Activated T-cell treated with anti-CD3 and anti-CD28 coated beads, Interleukin-2, amount 50 U/mL, for 72 hours (primary cell): ENCODE data around the gene ACOT6. TPM values are rescaled to one million over a fixed set of nuclear protein-coding genes. Genes with fewer than 3 reads are reported as not detected.

ENCODE experiments used
- ATAC-seq, 2 donors: fragments of 150-1000 bp; cut with Tn5 transposase; replicated peaks in 1 of 2; 2 replicates each; pipeline ENCODE4 v1.10.0; 2021; ENCODE audit warnings: moderate library complexity in 2 of 2, mild to moderate bottlenecking in 1 of 2
- DNase-seq, 2 donors: peaks; one replicate each; pipeline ENCODE4 v3.0.0; 2021 to 2022; ENCODE audit warnings: mixed read lengths in 1 of 2
- H3K27ac Mint-ChIP-seq: one replicate; pipeline ENCODE4 v1.8.0; 2022; ENCODE audit warnings: mild to moderate bottlenecking, moderate library complexity, mixed read lengths
- H3K27me3 Mint-ChIP-seq: one replicate; pipeline ENCODE4 v1.8.0; 2022; ENCODE audit warnings: low read depth, mixed read lengths
- H3K36me3 Mint-ChIP-seq, 2 donors: one replicate each; pipeline ENCODE4 v1.8.0; 2022; ENCODE audit warnings: mixed read lengths in 2 of 2, mild to moderate bottlenecking in 1 of 2; ENCODE audit not compliant: insufficient read depth in 2 of 2
- H3K4me1 Mint-ChIP-seq: one replicate; pipeline ENCODE4 v1.8.0; 2022; ENCODE audit warnings: low read depth, mixed read lengths
- H3K4me3 Mint-ChIP-seq, 2 donors: one replicate each; pipeline ENCODE4 v1.8.0; 2022; ENCODE audit warnings: mild to moderate bottlenecking in 2 of 2, mixed read lengths in 2 of 2, moderate library complexity in 2 of 2
- H3K9me3 Mint-ChIP-seq, 2 donors: one replicate each; pipeline ENCODE4 v1.8.0; 2022; ENCODE audit warnings: mixed read lengths in 2 of 2
- total RNA-seq, 2 donors: library from RNA; stranded (reverse); gene quantifications; one replicate each; pipeline ENCODE4 v1.2.3, GENCODE V29; 2022

The ACOT6 gene
- total RNA-seq, 2 donors from 2014 or later: not detected

- ATAC-seq (no peak), DNase-seq (no peak)
- Mint-ChIP-seq H3K4me1 (no peaks in the 10 kb centered on the region), H3K4me3 (no peak overlapping the region), H3K9me3 (no peaks in the 10 kb centered on the region), H3K27me3 (no peaks in the 10 kb centered on the region), H3K27ac (no peak overlapping the region), H3K36me3 (no peaks in the 10 kb centered on the region)
Measured at GRCh38 chr14:73667854-73668253, 55.5 kb downstream of the ACOT6 start.

Other genes starting within 250 kb of the ACOT6 start
- gene NUMB, start 154.0 kb upstream of the ACOT6 start, total RNA-seq: 10 to 100 TPM; 63.4 to 66.3 TPM
- gene RIOX1, start 121.6 kb upstream of the ACOT6 start, total RNA-seq: 10 to 100 TPM; 12.1 to 13.3 TPM
- 1 to 10 TPM; 1.1 to 3.4 TPM for gene ACOT1, start 75.4 kb upstream of the ACOT6 start, total RNA-seq
- gene HEATR4, start 53.6 kb upstream of the ACOT6 start, total RNA-seq: under 1 TPM; 0.22 to 0.30 TPM
- gene ACOT2, start 43.3 kb upstream of the ACOT6 start, total RNA-seq: 10 to 100 TPM in 1 of 2 donors, 1 to 10 TPM in 1; 8.4 to 12.9 TPM
- 1 to 10 TPM; 4.4 to 5.2 TPM for gene ACOT4, start 20.6 kb upstream of the ACOT6 start, total RNA-seq
- gene DNAL1, start 32.5 kb downstream of the ACOT6 start, total RNA-seq: 1 to 10 TPM; 6.8 to 8.3 TPM
- gene PNMA1, start 101.9 kb downstream of the ACOT6 start, total RNA-seq: 10 to 100 TPM; 38.1 to 47.5 TPM
- 1 to 10 TPM; 4.3 to 6.4 TPM for gene PTGR2, start 239.3 kb downstream of the ACOT6 start, total RNA-seq